SK-N-DZ (cell line): ENCODE results near the gene FBRSL1.

Experiments used
- DNase-seq: peaks from one replicate; pipeline ENCODE4 v3.0.0-alpha.2; 2015; ENCODE audit warnings: low spot score

Gene FBRSL1

DNA sequence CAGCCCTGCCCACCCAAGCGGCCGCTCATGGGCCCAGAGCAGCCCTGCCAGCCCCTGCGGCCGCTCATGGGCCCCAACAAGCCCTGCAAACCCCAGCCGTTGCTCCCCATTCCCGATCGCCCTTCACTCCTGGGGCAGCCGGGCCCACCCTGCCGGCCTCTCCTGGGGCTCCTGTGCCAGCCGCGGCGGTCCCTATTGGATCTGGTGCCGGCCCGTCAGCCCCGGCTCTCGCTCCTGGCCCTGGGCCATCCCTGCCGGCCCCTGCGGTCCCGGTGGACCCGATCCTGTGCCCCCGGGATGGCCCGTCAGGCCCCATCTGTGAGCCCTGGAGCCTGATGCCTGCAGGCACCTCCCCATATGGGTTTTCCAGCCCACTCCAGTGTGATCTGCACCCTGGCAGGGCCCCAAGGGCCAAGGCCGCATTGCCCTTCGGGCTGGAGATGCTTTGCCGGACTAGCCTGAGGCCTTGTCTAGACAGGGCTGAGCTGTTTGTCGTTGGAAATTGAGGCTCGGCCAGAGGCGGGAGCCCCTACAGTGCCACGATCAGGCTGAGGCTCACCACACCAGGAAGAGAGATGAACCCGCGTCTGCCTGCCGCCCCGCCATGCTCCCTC, 20.3 kb downstream of the FBRSL1 start:
- DNase-seq: no peak

DNA sequence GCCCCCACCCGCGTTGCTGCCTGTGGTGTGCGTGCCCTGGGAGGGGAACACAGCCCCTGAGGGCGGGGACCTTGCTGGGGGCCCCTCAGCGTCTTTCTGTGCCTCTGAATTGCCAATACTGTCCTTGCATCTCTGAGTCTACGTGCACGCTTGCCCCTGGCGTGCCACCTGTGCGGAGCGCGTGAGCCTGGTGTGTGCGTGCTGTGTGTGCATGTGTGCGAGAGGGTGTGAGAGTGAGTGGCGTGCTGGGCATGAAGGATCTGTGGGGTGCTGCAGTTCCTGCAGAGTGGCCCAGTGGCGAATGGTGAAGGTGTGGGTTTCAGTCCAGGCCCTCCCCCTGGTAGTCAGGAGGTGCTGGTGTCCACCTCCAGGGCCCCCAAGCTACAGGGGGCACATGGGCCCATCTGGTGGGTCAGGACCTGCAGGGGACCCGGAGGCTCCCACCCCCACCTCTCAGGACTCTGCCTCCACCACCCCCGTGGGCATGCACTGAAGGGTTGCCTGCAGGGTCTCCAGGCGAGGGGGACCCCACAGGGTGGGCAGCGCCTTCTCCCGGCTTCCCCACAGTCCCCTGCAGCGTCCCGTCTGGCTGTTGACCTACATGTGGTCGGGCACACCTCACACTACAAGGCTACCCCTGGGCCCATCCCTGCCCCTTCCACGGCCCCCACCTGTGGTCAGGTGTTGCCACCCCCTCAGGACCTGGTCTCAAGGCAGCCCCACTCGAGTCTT, 21.0 kb downstream of the FBRSL1 start:
- no peak for DNase-seq

GRCh38 chr12:132511516-132512196, 21.7 kb downstream of the FBRSL1 start:
- no peak for DNase-seq

DNA sequence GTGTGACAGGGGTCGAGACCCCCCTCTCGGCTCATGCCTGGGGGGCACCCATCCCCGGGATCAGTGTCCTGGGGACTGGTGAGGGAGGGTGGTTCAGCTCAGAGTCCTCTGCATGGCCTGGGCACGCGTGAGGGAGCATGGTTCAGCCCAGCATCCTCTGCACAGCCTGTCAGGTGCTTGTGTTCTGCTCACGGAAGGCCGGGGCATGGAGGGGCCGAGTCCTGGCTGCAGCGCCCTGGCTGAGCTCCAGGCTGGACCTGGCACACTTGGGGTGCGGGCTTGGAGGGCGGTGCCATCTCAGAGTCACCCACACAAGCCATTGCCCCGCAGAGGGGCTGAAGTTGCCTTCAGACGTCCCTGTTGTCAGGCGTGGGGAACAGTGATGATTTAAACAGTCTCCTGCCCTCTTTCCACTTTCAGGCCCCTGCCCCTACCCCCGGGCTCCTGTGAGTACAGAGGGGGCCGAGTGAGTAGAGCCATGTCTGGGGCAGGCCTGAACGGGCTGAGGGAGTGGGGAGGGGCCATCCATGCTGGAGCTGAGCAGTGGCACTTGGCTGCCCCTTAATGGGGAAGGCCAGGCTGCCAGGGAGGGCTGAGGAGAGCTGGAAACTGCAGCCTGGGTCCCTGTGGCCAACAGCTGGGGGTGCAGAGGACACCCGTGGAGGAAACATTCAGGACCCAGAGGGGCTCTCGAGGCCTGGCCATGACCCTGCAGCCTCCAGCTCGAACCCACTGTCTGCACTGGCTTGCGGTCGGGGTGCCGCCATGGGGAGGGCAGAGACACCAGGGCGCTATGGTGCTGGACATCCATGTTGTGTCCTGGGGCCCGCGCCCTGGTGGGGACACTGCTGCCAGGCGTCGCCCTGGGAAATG, 22.5 kb downstream of the FBRSL1 start:
- no peak for DNase-seq

DNA sequence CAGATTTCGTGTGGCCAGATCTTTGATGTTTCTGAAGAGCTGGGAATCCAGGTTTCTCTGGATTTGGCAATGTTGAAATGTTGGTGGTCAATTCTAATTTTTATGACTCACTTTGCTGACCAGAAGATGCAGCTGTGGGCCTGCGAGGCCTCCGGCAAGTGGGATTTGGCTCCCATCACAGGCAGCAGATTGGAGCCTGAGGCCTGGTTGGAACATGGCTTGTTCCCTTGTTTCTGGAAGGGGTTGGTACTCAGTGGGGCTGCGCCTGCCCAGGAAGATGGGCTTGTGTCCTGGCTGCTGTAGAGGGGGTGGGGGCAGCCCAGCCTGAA, 23.1 kb downstream of the FBRSL1 start:
- DNase-seq: no peak

DNA sequence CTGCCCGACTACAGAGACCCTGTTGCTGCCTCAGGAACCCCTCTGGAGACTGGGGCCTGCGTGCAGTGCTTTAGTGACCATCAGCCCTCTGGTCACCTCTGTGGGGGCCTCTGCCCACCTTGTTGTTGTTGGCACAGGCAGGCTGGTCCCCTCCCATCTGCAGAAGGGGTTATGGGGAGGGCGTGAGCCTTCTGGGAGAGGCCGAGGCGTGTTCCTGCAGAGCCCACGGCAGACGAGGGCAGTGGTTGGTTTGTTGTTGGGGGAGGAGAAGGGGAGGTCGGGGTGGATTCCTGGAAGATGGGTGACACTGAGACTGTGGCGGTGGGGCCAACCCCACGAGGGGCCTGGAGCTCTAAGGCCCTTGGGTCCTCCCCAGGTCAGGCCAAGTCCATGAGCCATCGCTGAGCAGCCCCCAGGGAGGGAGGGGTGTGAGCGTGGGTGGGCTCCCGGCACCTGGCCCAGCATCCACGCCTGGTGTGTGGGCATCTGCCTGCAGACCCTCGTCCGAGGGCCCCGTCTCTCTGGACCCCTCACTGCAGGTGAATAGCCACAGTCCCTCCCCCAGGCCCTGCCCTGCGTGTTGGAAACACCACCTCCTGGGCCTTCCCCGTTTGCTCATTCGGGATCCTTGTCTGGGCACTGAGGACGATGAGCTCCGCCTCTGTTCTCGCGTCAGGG, 23.6 kb downstream of the FBRSL1 start:
- DNase-seq: no peak

DNA sequence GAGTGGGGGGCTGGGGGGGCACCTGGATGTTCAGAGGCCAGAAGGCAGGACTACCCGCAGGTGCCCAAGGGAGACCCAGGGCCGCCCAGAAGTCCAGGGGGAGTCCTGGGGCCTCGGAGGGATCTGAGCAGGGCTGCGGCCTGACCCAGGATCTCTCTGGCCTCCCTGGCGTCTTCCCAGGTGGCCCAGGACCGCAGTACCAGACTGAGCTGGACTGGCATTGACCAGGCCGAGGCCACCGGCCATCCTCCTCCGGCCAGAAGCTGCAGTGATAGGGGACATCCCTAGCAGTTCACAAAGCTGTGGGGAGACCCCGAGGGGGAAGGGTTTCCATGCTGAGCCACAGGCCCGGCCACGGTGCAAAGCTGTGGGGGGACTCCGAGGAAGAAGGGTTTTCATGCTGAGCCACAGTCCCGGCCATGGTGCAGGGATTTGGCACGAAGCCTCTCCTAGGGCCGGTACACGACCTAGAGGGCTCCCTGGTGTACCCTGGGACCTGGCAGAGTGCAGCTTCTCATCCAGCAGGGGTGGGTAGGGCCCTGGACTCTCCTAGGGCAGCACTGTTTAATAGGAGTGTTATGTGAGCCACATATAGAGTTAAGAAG, 24.4 kb downstream of the FBRSL1 start:
- DNase-seq: no peak

DNA sequence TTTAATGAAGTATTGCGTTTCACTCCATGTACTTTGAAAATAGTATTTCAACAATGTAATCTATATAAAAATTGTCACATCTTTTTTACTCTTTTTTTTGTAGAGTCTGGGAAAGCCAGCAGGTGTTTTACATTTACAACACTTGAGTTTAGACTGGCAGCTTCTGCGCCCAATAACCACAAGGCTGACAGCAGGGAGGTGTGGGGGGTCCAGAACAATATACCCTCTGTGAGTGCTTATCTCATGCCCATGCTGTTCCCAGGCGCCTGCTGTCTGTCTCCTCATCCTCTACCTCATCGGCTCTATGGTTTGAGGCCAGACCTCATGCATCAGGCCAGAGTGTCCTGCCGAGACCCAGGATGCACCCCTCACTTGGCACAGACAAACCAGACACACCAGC, 24.9 kb downstream of the FBRSL1 start:
- DNase-seq: no peak

- DNase-seq: no peak
These were observed 26.4 kb downstream of the FBRSL1 start for GRCh38 chr12:132516095-132517012.

- no peak for DNase-seq
These were observed 27.2 kb downstream of the FBRSL1 start for GRCh38 chr12:132517013-132517739.

GRCh38 chr12:132517740-132518100, 27.8 kb downstream of the FBRSL1 start:
- no peak for DNase-seq

DNA sequence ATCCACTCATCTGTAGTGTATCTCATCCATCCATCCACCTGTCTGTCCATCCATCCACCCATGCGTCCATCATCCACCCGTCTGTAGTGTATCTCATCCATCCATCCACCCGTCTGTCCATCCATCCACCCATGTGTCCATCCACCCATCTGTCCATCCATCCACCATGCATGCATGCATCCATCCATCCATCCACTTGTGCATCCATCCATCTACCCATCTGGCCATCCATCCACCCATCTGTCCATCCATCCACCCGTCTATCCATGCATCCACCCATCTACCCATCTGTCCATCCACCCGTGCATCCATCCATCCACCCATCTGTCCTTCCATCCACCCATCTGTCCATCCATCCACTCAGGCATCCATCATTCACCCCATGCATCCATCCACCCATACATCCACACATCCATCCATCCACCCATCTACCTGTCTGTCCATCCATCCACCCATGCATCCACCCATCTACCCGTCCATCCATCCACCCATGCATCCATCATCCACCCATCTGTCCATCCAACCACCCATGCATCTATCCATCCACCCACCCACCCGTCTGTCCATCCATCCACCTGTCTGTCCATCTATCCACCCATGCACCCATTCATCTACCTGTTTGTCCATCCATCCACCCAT, 28.5 kb downstream of the FBRSL1 start:
- no peak for DNase-seq

DNA sequence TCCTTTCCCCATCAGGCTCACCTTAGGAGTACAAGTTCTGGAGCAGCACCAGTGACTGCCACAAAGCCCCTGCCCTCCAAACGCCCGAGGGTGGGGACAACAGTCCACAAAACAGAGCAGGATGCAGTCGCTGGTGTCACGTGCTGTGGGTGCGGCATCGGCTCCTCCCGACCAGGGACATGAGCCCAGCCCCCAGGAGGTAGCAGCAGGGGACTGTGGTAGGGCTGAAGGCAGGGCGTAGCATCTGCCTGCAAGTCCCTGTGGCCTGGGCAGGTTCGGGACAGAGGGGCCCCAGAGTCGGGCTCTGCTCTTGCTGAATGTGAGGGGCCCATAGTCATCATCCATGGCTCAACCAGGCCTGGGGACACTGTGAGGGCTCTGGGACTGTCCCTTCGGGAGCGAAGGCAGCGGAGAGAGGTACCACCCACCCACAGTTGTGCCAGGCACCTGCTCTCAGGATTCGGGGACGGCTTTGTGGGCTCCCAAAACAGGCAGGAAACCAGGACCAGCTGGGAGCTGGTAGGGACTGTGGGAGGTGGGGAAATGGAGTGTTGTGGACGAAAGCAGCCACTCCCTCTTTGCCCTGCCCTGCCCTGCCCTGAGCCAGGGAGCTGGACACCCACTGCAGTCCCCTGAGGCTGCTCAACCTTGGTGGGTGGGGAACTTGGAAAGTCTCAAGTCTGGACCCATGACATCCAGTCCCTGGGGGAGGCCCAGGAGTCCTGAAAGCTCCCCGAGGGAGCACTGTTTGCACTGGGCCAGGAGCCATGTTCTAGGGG, 30.7 kb downstream of the FBRSL1 start:
- no peak for DNase-seq

DNA sequence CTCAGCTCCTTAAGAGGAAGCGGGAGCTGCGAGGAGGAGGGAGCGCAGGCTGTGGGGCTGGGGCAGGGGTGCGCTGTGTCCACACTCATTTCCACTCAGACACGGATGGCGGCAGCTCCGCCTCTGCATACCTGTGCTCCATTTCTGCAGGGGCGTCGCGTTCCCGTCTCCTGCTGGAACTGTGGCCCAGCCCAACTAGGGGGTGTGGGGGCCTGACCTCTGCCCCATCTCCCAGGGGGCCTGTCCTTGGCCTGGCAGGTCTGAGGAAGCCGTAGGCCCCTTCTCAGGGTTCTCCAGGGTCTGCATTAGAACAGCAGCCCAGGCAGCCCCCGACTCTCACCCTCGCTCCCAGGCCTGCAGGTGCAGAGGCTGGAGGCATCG, 31.2 kb downstream of the FBRSL1 start:
- DNase-seq: no peak

DNA sequence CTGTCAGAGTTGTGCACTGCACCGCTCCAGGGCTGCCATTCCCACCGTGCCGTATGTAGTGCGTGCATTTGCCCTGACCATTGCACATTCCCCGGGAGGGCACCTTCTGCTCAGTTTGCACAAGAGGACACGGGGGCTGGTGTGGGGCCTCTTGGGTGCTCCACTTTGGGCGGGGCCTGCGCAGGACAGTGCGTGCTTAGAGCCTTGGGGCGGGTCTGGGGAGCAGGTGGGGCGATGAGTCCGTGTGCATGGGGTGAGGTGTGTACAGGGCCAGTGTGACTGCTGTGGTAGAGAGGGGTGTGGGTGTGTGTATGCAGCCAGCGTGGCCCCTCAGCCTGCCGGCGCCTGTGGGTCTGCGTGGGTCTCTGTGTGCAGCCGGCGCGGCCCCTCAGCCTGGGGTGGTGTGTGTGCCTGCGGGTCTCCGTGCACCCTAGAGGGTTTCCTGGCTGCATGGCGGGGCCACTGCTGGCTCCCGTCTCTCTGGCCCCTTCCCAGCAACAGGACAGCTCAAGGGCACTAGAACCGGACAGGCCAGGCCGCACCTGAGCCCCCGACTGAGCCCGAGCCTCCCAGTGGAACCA, 31.9 kb downstream of the FBRSL1 start:
- DNase-seq: no peak

- no peak for DNase-seq
These were observed 32.8 kb downstream of the FBRSL1 start for GRCh38 chr12:132522592-132523380.
